GM23338 (cell line): ENCODE results near the gene UVRAG. TPM values are rescaled to one million over a fixed set of nuclear protein-coding genes. Genes with fewer than 3 reads are reported as not detected.

ENCODE experiments used
- ATAC-seq: fragments of 200-7000 bp; cut with Tn5 transposase; 3 replicates; pipeline ENCODE4 v1.9.1; 2020
- DNase-seq: peaks from one replicate; pipeline ENCODE4 v3.0.0-alpha.2; 2015; ENCODE audit warnings: low spot score
- H2AFZ ChIP-seq: fragments of 200-600 bp; sonication (generic); 2 replicates; pipeline ENCODE4 v1.8.0; 2016; ENCODE audit warnings: antibody characterized with exemption, mild to moderate bottlenecking, moderate library complexity
- H3F3A ChIP-seq: fragments of 200-600 bp; sonication (generic); replicated peaks from 2 replicates; pipeline ENCODE4 v1.8.0; 2017; ENCODE audit warnings: antibody characterized with exemption, mixed run types, low read depth
- H3K27ac ChIP-seq: fragments of 200-600 bp; sonication (generic); 2 replicates; pipeline ENCODE4 v1.6.1; 2016; ENCODE audit warnings: low read depth
- H3K27me3 ChIP-seq: fragments of 200-600 bp; sonication (generic); 2 replicates; pipeline ENCODE4 v1.8.0; 2016; ENCODE audit warnings: mild to moderate bottlenecking, mixed run types, moderate library complexity; ENCODE audit not compliant: insufficient read depth
- H3K36me3 ChIP-seq: fragments of 200-600 bp; sonication (generic); 2 replicates; pipeline ENCODE4 v1.8.0; 2016; ENCODE audit warnings: mild to moderate bottlenecking; ENCODE audit not compliant: insufficient read depth
- H3K4me1 ChIP-seq: fragments of 200-600 bp; sonication (generic); 2 replicates; pipeline ENCODE4 v1.8.0; 2016; ENCODE audit warnings: mild to moderate bottlenecking, moderate library complexity; ENCODE audit not compliant: insufficient read depth
- H3K4me2 ChIP-seq: fragments of 200-600 bp; sonication (generic); 2 replicates; pipeline ENCODE4 v1.7.1; 2017; ENCODE audit warnings: mixed run types
- H3K4me3 ChIP-seq: fragments of 200-600 bp; sonication (generic); 2 replicates; pipeline ENCODE4 v1.6.1; 2016; ENCODE audit warnings: mixed run types
- H3K79me2 ChIP-seq: fragments of 200-600 bp; sonication (generic); replicated peaks from 2 replicates; pipeline ENCODE4 v1.8.0; 2017; ENCODE audit warnings: mild to moderate bottlenecking; ENCODE audit not compliant: insufficient read depth
- H3K9me2 ChIP-seq: fragments of 200-600 bp; sonication (generic); 2 replicates; pipeline ENCODE4 v1.8.0; 2017; ENCODE audit not compliant: insufficient read depth
- H4K20me1 ChIP-seq: fragments of 200-600 bp; sonication (generic); replicated peaks from 2 replicates; pipeline ENCODE4 v1.8.0; 2017; ENCODE audit warnings: mild to moderate bottlenecking; ENCODE audit not compliant: insufficient read depth
- H3K27ac Mint-ChIP-seq: 2 replicates; pipeline ENCODE4 v1.8.0; 2020; ENCODE audit warnings: inconsistent platforms, mild to moderate bottlenecking, moderate library complexity, mixed read lengths
- H3K27me3 Mint-ChIP-seq: 3 replicates; pipeline ENCODE4 v1.8.0; 2022; ENCODE audit warnings: low read depth, mild to moderate bottlenecking, moderate library complexity, mixed read lengths, inconsistent platforms; ENCODE audit not compliant: insufficient read depth, poor library complexity
- H3K36me3 Mint-ChIP-seq: 3 replicates; pipeline ENCODE4 v1.8.0; 2021; ENCODE audit warnings: low read depth, mild to moderate bottlenecking, inconsistent platforms, moderate library complexity, mixed read lengths
- H3K4me1 Mint-ChIP-seq: 3 replicates; pipeline ENCODE4 v1.8.0; 2020; ENCODE audit warnings: mild to moderate bottlenecking, inconsistent platforms, mixed read lengths
- H3K4me3 Mint-ChIP-seq: 3 replicates; pipeline ENCODE4 v1.8.0; 2021; ENCODE audit warnings: moderate library complexity, mild to moderate bottlenecking, inconsistent platforms, mixed read lengths
- H3K9me3 Mint-ChIP-seq: 3 replicates; pipeline ENCODE4 v1.8.0; 2020; ENCODE audit warnings: moderate library complexity, mild to moderate bottlenecking, inconsistent platforms, mixed read lengths
- CREB1 ChIP-seq: fragments of 250-450 bp; sonication (Bioruptor Pico); IDR thresholded peaks from 2 replicates; pipeline ENCODE4 v1.5.0; 2020; ENCODE audit warnings: low read depth, mild to moderate bottlenecking, moderate library complexity
- NANOG ChIP-seq: IDR thresholded peaks from 2 replicates; pipeline ENCODE4 v1.6.1; 2016; ENCODE audit warnings: antibody characterized with exemption, borderline replicate concordance
- polyA plus RNA-seq: library from polyadenylated mRNA; unstranded; fragments of >200 nt; fragmentation: Nextera tagmentation; extraction: Ambion mirVana; gene quantifications from 2 replicates; pipeline ENCODE4 v1.2.1, GENCODE V29; 2016
- total RNA-seq: library from RNA; depleted of rRNA; stranded (reverse); fragments of >200 nt; shearing (Covaris generic); gene quantifications from 2 replicates; pipeline ENCODE4 v1.2.3, GENCODE V29; 2014
- TF ChIP-seq, protein P1 (sequence below): fragments of 250-450 bp; sonication (Bioruptor Pico); IDR thresholded peaks from 2 replicates; pipeline ENCODE4 v1.5.0; 2020; ENCODE audit warnings: mild to moderate bottlenecking, moderate library complexity
- TF ChIP-seq, protein P2 (sequence below): IDR thresholded peaks from one replicate; pipeline ENCODE4 v1.6.1; 2018; ENCODE audit warnings: antibody characterized with exemption; ENCODE audit not compliant: unreplicated experiment
- TF ChIP-seq, protein P3 (sequence below), 2 experiments: fragments of 200-600 bp in 1 of 2; sonication (generic) in 1 of 2; conservative IDR thresholded peaks; 2 replicates each; pipeline versions ENCODE4 v1.5.1 to v1.6.1; 2016 to 2017; ENCODE audit warnings: antibody characterized with exemption in 2 of 2, low read depth in 2 of 2, mild to moderate bottlenecking in 2 of 2, moderate library complexity in 1 of 2

UVRAG gene
- total and polyA plus RNA-seq, 2 experiments from 2014 or later: 15.3 to 17.4 TPM

DNA sequence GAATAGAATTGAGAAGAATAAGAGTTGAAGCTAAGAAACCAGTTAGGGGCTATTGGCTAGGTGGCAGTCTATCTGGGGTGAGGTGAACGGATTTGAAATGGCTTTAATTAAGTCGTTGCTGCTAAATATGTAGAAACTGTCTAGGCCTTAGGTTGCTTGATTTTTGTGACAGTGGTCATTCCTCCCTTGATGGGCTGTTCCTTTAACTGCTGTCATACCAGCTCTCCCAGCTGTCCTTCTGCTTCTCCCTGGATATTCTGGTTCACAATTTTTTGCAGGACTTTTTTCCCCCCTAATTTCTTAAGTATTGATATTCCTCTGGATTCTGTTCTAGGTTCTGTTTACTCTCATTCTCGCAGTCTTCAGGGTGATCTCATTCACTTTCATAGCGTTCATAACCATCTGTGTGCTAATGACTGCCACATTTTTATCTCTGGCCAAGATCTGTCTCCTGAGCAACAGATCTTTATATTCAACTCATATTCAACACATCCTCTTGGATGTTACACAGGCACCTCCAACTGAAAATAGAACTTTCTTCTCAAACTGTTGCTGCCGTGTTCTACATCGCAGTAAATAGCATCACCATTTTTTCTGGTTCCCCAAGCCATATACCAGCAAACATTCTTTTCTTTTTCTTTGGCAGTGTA is 134.1 kb downstream of the UVRAG start (continued):
- TF ChIP-seq, protein P1, sequence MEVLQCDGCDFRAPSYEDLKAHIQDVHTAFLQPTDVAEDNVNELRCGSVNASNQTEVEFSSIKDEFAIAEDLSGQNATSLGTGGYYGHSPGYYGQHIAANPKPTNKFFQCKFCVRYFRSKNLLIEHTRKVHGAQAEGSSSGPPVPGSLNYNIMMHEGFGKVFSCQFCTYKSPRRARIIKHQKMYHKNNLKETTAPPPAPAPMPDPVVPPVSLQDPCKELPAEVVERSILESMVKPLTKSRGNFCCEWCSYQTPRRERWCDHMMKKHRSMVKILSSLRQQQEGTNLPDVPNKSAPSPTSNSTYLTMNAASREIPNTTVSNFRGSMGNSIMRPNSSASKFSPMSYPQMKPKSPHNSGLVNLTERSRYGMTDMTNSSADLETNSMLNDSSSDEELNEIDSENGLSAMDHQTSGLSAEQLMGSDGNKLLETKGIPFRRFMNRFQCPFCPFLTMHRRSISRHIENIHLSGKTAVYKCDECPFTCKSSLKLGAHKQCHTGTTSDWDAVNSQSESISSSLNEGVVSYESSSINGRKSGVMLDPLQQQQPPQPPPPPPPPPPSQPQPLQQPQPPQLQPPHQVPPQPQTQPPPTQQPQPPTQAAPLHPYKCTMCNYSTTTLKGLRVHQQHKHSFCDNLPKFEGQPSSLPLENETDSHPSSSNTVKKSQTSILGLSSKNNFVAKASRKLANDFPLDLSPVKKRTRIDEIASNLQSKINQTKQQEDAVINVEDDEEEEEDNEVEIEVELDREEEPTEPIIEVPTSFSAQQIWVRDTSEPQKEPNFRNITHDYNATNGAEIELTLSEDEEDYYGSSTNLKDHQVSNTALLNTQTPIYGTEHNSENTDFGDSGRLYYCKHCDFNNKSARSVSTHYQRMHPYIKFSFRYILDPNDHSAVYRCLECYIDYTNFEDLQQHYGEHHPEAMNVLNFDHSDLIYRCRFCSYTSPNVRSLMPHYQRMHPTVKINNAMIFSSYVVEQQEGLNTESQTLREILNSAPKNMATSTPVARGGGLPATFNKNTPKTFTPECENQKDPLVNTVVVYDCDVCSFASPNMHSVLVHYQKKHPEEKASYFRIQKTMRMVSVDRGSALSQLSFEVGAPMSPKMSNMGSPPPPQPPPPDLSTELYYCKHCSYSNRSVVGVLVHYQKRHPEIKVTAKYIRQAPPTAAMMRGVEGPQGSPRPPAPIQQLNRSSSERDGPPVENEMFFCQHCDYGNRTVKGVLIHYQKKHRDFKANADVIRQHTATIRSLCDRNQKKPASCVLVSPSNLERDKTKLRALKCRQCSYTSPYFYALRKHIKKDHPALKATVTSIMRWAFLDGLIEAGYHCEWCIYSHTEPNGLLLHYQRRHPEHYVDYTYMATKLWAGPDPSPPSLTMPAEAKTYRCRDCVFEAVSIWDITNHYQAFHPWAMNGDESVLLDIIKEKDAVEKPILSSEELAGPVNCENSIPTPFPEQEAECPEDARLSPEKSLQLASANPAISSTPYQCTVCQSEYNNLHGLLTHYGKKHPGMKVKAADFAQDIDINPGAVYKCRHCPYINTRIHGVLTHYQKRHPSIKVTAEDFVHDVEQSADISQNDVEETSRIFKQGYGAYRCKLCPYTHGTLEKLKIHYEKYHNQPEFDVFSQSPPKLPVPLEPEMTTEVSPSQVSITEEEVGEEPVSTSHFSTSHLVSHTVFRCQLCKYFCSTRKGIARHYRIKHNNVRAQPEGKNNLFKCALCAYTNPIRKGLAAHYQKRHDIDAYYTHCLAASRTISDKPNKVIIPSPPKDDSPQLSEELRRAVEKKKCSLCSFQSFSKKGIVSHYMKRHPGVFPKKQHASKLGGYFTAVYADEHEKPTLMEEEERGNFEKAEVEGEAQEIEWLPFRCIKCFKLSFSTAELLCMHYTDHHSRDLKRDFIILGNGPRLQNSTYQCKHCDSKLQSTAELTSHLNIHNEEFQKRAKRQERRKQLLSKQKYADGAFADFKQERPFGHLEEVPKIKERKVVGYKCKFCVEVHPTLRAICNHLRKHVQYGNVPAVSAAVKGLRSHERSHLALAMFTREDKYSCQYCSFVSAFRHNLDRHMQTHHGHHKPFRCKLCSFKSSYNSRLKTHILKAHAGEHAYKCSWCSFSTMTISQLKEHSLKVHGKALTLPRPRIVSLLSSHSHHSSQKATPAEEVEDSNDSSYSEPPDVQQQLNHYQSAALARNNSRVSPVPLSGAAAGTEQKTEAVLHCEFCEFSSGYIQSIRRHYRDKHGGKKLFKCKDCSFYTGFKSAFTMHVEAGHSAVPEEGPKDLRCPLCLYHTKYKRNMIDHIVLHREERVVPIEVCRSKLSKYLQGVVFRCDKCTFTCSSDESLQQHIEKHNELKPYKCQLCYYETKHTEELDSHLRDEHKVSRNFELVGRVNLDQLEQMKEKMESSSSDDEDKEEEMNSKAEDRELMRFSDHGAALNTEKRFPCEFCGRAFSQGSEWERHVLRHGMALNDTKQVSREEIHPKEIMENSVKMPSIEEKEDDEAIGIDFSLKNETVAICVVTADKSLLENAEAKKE (CRISPR knock-in tag): no peak

- no peak overlapping the region for H3K4me3 Mint-ChIP-seq
- no peak for ATAC-seq
- H3K79me2 ChIP-seq: no peaks in the 10 kb centered on the region
These were observed 135.1 kb downstream of the UVRAG start for GRCh38 chr11:75950141-75950540.

More at GRCh38 chr11:75950141-75950540, 135.1 kb downstream of the UVRAG start:
- no peaks in the 10 kb centered on the region for H3K9me3 Mint-ChIP-seq
- Histone ChIP-seq H4K20me1 (peaks cover 9% of the 10 kb centered on the region), H3K4me3 (no peak overlapping the region), H3K9me2 (no peaks in the 10 kb centered on the region), H3K36me3 (no peaks in the 10 kb centered on the region), H3K4me1 (0 out of 2 replicates have a peak, but pooled peaks cover 8% of the 10 kb centered on the region), H3F3A (no peaks in the 10 kb centered on the region), H3K4me2 (no peak overlapping the region), H3K27me3 (no peaks in the 10 kb centered on the region), H2AFZ (no peak overlapping the region), H3K27ac (no peak overlapping the region)
- no peak for DNase-seq
- H3K27me3 Mint-ChIP-seq: no peaks in the 10 kb centered on the region
- no peaks in the 10 kb centered on the region for H3K36me3 Mint-ChIP-seq
- peaks cover 28% of the 10 kb centered on the region for H3K4me1 Mint-ChIP-seq
- TF ChIP-seq, protein P2, sequence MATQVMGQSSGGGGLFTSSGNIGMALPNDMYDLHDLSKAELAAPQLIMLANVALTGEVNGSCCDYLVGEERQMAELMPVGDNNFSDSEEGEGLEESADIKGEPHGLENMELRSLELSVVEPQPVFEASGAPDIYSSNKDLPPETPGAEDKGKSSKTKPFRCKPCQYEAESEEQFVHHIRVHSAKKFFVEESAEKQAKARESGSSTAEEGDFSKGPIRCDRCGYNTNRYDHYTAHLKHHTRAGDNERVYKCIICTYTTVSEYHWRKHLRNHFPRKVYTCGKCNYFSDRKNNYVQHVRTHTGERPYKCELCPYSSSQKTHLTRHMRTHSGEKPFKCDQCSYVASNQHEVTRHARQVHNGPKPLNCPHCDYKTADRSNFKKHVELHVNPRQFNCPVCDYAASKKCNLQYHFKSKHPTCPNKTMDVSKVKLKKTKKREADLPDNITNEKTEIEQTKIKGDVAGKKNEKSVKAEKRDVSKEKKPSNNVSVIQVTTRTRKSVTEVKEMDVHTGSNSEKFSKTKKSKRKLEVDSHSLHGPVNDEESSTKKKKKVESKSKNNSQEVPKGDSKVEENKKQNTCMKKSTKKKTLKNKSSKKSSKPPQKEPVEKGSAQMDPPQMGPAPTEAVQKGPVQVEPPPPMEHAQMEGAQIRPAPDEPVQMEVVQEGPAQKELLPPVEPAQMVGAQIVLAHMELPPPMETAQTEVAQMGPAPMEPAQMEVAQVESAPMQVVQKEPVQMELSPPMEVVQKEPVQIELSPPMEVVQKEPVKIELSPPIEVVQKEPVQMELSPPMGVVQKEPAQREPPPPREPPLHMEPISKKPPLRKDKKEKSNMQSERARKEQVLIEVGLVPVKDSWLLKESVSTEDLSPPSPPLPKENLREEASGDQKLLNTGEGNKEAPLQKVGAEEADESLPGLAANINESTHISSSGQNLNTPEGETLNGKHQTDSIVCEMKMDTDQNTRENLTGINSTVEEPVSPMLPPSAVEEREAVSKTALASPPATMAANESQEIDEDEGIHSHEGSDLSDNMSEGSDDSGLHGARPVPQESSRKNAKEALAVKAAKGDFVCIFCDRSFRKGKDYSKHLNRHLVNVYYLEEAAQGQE: no peak
- TF ChIP-seq, protein P3, sequence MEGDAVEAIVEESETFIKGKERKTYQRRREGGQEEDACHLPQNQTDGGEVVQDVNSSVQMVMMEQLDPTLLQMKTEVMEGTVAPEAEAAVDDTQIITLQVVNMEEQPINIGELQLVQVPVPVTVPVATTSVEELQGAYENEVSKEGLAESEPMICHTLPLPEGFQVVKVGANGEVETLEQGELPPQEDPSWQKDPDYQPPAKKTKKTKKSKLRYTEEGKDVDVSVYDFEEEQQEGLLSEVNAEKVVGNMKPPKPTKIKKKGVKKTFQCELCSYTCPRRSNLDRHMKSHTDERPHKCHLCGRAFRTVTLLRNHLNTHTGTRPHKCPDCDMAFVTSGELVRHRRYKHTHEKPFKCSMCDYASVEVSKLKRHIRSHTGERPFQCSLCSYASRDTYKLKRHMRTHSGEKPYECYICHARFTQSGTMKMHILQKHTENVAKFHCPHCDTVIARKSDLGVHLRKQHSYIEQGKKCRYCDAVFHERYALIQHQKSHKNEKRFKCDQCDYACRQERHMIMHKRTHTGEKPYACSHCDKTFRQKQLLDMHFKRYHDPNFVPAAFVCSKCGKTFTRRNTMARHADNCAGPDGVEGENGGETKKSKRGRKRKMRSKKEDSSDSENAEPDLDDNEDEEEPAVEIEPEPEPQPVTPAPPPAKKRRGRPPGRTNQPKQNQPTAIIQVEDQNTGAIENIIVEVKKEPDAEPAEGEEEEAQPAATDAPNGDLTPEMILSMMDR (conservative IDR thresholded peaks at IDR 0.05; ENCODE audit: low read depth in 2 of 2): no peak
- no peak for TF ChIP-seq CREB1
- no peak for TF ChIP-seq NANOG
- H3K27ac Mint-ChIP-seq: no peak overlapping the region
